ENCODE data around the gene PDE5A. TPM values are rescaled to one million over a fixed set of nuclear protein-coding genes. Genes with fewer than 3 reads are reported as not detected.

PDE5A gene
- total and polyA plus RNA-seq, 10 of the 15 experiments (the other 5 are each of a cell fraction or from before 2014, with no cell fraction given): under 0.01 to 3.9 (median 0.26) TPM; not detected in 1

- WGBS (ENCODE audit: insufficient coverage, insufficient replicate concordance, low lambda C conversion rate, missing lambda C conversion rate): 97% methylated on average over 4 of the region's 4 CpGs
- no peak overlapping the region for H2AFZ ChIP-seq (ENCODE audit: control insufficient read depth, low read depth, low read length)
- ChIA-PET POLR2A (no interaction called here), SMC1A (ENCODE audit: uncharacterized antibody, unreplicated experiment) (no interaction called here), CTCF (no interaction called here), RAD21 (ENCODE audit: unreplicated experiment) (interaction anchor here (1.4 kb wide), 1 partner anchor 10 kb away, joined by 4 read pairs; no protein-coding TSS in a partner anchor)
- FAIRE-seq: no peak
- no peaks in the 10 kb centered on the region for H3K79me2 ChIP-seq (ENCODE audit: control insufficient read depth, insufficient read depth, low read length)
- intact Hi-C loops (cut with micrococcal nuclease; ENCODE audit: unreplicated experiment): no loop called here
- no peaks in the 10 kb centered on the region for H4K20me1 ChIP-seq (ENCODE audit: control insufficient read depth, insufficient read depth)
- H3K4me3 ChIP-seq: no peak overlapping the region
- no peak overlapping the region for H3K9ac ChIP-seq (ENCODE audit: control insufficient read depth, insufficient read depth, low read length)
- no peaks in the 10 kb centered on the region for H3K27me3 ChIP-seq (replicated peaks in 1 of 2; ENCODE audit: control insufficient read depth in 2 of 2, insufficient read depth in 2 of 2, low read length in 1 of 2)
- no TSS peak for BruUV-seq (replicated peaks)
- H3K4me2 ChIP-seq (ENCODE audit: control insufficient read depth, insufficient read depth): no peak overlapping the region
- no peaks in the 10 kb centered on the region for H3K9me3 ChIP-seq (replicated peaks; ENCODE audit: control insufficient read depth, insufficient read depth, low read length)
- H3K27ac ChIP-seq (ENCODE audit: control insufficient read depth, insufficient read depth): no peak overlapping the region
- H3K36me3 ChIP-seq (ENCODE audit: control insufficient read depth in 2 of 2, insufficient read depth in 2 of 2, low read length in 1 of 2): no peaks in the 10 kb centered on the region
- in situ Hi-C loops (cut with MboI): no loop called here
- no peak for ATAC-seq
- DNase-seq (ENCODE audit: low read depth, low spot score): no peak
- H3K4me1 ChIP-seq (ENCODE audit: control insufficient read depth, insufficient read depth, low read length): no peaks in the 10 kb centered on the region
- no peak for TF ChIP-seq NR2C1 (IDR thresholded peaks at IDR 0.05)
- no peak for TF ChIP-seq LARP7 (IDR thresholded peaks at IDR 0.05)
- no peak for TF ChIP-seq GATAD2B (conservative IDR thresholded peaks at IDR 0.05; ENCODE audit: low read depth)
- TF ChIP-seq REST (IDR thresholded peaks at IDR 0.05; ENCODE audit: low read depth, low read length): no peak
- no peak for TF ChIP-seq GABPA (IDR thresholded peaks at IDR 0.05; ENCODE audit: low read depth)
- no peak for TF ChIP-seq BHLHE40 (IDR thresholded peaks at IDR 0.05; ENCODE audit: borderline replicate concordance in 1 of 2, low read depth in 2 of 2, low read length in 1 of 2)
- no peak for TF ChIP-seq SMAD1 (IDR thresholded peaks at IDR 0.05; ENCODE audit: low read depth, partially characterized antibody)
- no peak for TF ChIP-seq ATF2 (IDR thresholded peaks at IDR 0.05; ENCODE audit: low read length)
- no peak for TF ChIP-seq HDGF (IDR thresholded peaks at IDR 0.05)
- TF ChIP-seq PKNOX1 (IDR thresholded peaks at IDR 0.05): no peak
- no peak for TF ChIP-seq CBX3 (IDR thresholded peaks at IDR 0.05; ENCODE audit: borderline replicate concordance, low read depth)
- no peak for TF ChIP-seq ZNF622 (IDR thresholded peaks at IDR 0.05)
- TF ChIP-seq HSF1 (IDR thresholded peaks at IDR 0.05; ENCODE audit: low read depth, low read length): no peak
- TF ChIP-seq RCOR1 (conservative IDR thresholded peaks at IDR 0.05; ENCODE audit: low read depth, low read length): no peak
- TF ChIP-seq E2F8 (IDR thresholded peaks at IDR 0.05; ENCODE audit: low read depth, partially characterized antibody): no peak
Measured at GRCh38 chr4:119543779-119544178, 84.8 kb downstream of the PDE5A start.

Data from GM12878 (cell line).